Gastroesophageal sphincter (tissue), 3 donors: ENCODE data around the gene KRT15.

Source experiments
- CTCF ChIP-seq, 4 experiments: fragments of 200-600 bp in 2 of 4; fragments of 450-650 bp in 2 of 4; sonication (generic) in 1 of 4; IDR thresholded peaks; one replicate each; pipeline ENCODE4 v1.5.1; 2017 to 2019; ENCODE audit warnings: antibody characterized with exemption in 4 of 4, mild to moderate bottlenecking in 2 of 4, moderate library complexity in 2 of 4
- EP300 ChIP-seq: sonication (generic); formaldehyde crosslinking; IDR thresholded peaks from one replicate; pipeline ENCODE4 v1.6.1; 2017; ENCODE audit warnings: antibody characterized with exemption, mild to moderate bottlenecking
- POLR2AphosphoS5 ChIP-seq: sonication (generic); formaldehyde crosslinking; IDR thresholded peaks from one replicate; pipeline ENCODE4 v1.6.1; 2017; ENCODE audit warnings: antibody characterized with exemption

- TF ChIP-seq CTCF (IDR thresholded peaks at IDR 0.05) (no peak), EP300 (no peak), POLR2AphosphoS5 (no peak)
Observed at GRCh38 chr17:41504246-41504977, 14.3 kb downstream of the KRT15 start.
